ENCODE results near the gene NAPSA.

The NAPSA gene

DNA sequence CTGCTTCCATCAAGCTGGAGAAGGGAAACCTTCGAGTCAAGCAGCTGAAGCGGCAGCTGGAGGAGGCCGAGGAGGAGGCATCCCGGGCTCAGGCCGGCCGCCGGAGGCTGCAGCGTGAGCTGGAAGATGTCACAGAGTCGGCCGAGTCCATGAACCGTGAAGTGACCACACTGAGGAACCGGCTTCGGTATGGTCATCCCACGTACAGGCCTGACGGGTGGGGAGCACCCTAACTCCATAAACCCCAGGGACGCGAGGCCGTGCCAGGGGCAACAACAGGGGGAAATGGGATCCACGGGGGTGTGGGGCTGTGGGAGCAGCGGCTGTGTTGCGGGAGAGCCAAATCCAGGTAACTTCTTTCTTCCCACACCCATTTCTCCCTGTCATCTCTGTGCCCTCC is 56.4 kb downstream of the NAPSA start:
- no peak overlapping the region for H3K4me3 ChIP-seq (ENCODE audit: low read length)
- H3K9me2 ChIP-seq (replicated peaks; ENCODE audit: control insufficient read depth, low read length): no peaks in the 10 kb centered on the region
- H3K79me2 ChIP-seq (ENCODE audit: control insufficient read depth, low read length): no peaks in the 10 kb centered on the region
- H3K4me1 ChIP-seq (ENCODE audit: control insufficient read depth, low read length): peaks cover 4% of the 10 kb centered on the region; the same call in 1 of the 2 replicates
- H3K9me3 ChIP-seq (ENCODE audit: control insufficient read depth, insufficient read depth, low read length): no peaks in the 10 kb centered on the region
- H3K36me3 ChIP-seq (ENCODE audit: control insufficient read depth, low read length): no peaks in the 10 kb centered on the region
- no peak overlapping the region for H3K4me2 ChIP-seq (ENCODE audit: low read length)
- H4K20me1 ChIP-seq (ENCODE audit: control insufficient read depth, insufficient read depth, low read depth, low read length): no peaks in the 10 kb centered on the region; the same call in 1 of the 2 replicates
- H3F3A ChIP-seq (ENCODE audit: control insufficient read depth, insufficient read depth): no peaks in the 10 kb centered on the region; the same call in 1 of the 2 replicates
- no peak overlapping the region for H3K27ac ChIP-seq (ENCODE audit: low read depth, low read length)
- H3K27me3 ChIP-seq (ENCODE audit: control insufficient read depth, low read length): peaks cover 50% of the 10 kb centered on the region
- TF ChIP-seq, protein P1, sequence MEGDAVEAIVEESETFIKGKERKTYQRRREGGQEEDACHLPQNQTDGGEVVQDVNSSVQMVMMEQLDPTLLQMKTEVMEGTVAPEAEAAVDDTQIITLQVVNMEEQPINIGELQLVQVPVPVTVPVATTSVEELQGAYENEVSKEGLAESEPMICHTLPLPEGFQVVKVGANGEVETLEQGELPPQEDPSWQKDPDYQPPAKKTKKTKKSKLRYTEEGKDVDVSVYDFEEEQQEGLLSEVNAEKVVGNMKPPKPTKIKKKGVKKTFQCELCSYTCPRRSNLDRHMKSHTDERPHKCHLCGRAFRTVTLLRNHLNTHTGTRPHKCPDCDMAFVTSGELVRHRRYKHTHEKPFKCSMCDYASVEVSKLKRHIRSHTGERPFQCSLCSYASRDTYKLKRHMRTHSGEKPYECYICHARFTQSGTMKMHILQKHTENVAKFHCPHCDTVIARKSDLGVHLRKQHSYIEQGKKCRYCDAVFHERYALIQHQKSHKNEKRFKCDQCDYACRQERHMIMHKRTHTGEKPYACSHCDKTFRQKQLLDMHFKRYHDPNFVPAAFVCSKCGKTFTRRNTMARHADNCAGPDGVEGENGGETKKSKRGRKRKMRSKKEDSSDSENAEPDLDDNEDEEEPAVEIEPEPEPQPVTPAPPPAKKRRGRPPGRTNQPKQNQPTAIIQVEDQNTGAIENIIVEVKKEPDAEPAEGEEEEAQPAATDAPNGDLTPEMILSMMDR (IDR thresholded peaks at IDR 0.05; ENCODE audit: low read depth, low read length, poor library complexity, severe bottlenecking): no peak
- no peak for TF ChIP-seq EZH2phosphoT487 (IDR thresholded peaks at IDR 0.05; ENCODE audit: borderline replicate concordance, low read length)

All from DOHH2 (cell line).